HepG2 (cell line): ENCODE results near the gene VGF. TPM values are rescaled to one million over a fixed set of nuclear protein-coding genes. Genes with fewer than 3 reads are reported as not detected.

Source experiments
- ATF7-NPFF ChIP-seq: sonication (generic); formaldehyde crosslinking; IDR thresholded peaks from 2 replicates; pipeline ENCODE4 v1.8.1; 2023; ENCODE audit warnings: mild to moderate bottlenecking, low read depth, missing genetic modification reagents, moderate library complexity
- BCL6 ChIP-seq: IDR thresholded peaks from 2 replicates; pipeline ENCODE4 v1.6.1; 2016; ENCODE audit warnings: missing genetic modification reagents, missing compliant biosample characterization
- BORCS8-MEF2B ChIP-seq: sonication (generic); formaldehyde crosslinking; IDR thresholded peaks from 2 replicates; pipeline ENCODE4 v1.8.0; 2022; ENCODE audit warnings: mild to moderate bottlenecking, missing genetic modification reagents
- CREM ChIP-seq, 2 experiments: sonication (generic) in 1 of 2; formaldehyde crosslinking in 1 of 2; IDR thresholded peaks; 2 replicates each; pipeline versions ENCODE4 v1.4.0 to v1.6.1; 2016 to 2020; ENCODE audit warnings: antibody characterized with exemption in 1 of 2, mild to moderate bottlenecking in 1 of 2, missing genetic modification reagents in 1 of 2
- ELF1 ChIP-seq: sonication (generic); formaldehyde crosslinking; IDR thresholded peaks from 2 replicates; pipeline ENCODE4 v1.4.0; 2020; ENCODE audit warnings: missing genetic modification reagents
- KDM6A ChIP-seq: IDR thresholded peaks from 2 replicates; pipeline ENCODE4 v1.6.1; 2016; ENCODE audit warnings: low read depth
- POLR2AphosphoS2 ChIP-seq: IDR thresholded peaks from 2 replicates; pipeline ENCODE4 v1.6.1; 2011; ENCODE audit warnings: low read depth, low read length, improper control_type of control experiment
- RAD21 ChIP-seq: fragments of 450-650 bp; formaldehyde crosslinking; IDR thresholded peaks from 2 replicates; pipeline ENCODE4 v1.5.0; 2020; ENCODE audit warnings: mild to moderate bottlenecking
- RFX3 ChIP-seq: IDR thresholded peaks from 2 replicates; pipeline ENCODE4 v1.6.1; 2016; ENCODE audit warnings: missing biosample characterization, missing genetic modification reagents
- SNAI1 ChIP-seq: sonication (generic); formaldehyde crosslinking; IDR thresholded peaks from 2 replicates; pipeline ENCODE4 v1.5.0; 2020; ENCODE audit warnings: mild to moderate bottlenecking, missing genetic modification reagents, borderline replicate concordance
- YEATS2 ChIP-seq: sonication (generic); formaldehyde crosslinking; IDR thresholded peaks from 2 replicates; pipeline ENCODE4 v1.4.0; 2020; ENCODE audit warnings: missing genetic modification reagents, borderline replicate concordance
- YY1 ChIP-seq: IDR thresholded peaks from 2 replicates; pipeline ENCODE4 v1.6.1; 2011; ENCODE audit warnings: low read length, low read depth, moderate library complexity, mild to moderate bottlenecking; ENCODE audit not compliant: insufficient read depth, insufficient replicate concordance
- ZFYVE20 ChIP-seq: sonication (generic); formaldehyde crosslinking; IDR thresholded peaks from 2 replicates; pipeline ENCODE4 v1.8.0; 2023; ENCODE audit warnings: low read depth, mild to moderate bottlenecking, moderate library complexity, missing genetic modification reagents, borderline replicate concordance
- ZNF232 ChIP-seq: sonication (generic); formaldehyde crosslinking; IDR thresholded peaks from 2 replicates; pipeline ENCODE4 v1.4.0; 2020; ENCODE audit warnings: missing genetic modification reagents, borderline replicate concordance
- ZNF652 ChIP-seq: IDR thresholded peaks from 2 replicates; pipeline ENCODE4 v1.6.1; 2016; ENCODE audit warnings: low read depth, borderline replicate concordance
- ZNF747 ChIP-seq: sonication (generic); formaldehyde crosslinking; IDR thresholded peaks from 2 replicates; pipeline ENCODE4 v1.8.1; 2023; ENCODE audit warnings: missing genetic modification reagents, mild to moderate bottlenecking, borderline replicate concordance
- ZNF775 ChIP-seq: sonication (generic); formaldehyde crosslinking; IDR thresholded peaks from 2 replicates; pipeline ENCODE4 v1.4.0; 2020; ENCODE audit warnings: missing genetic modification reagents, mild to moderate bottlenecking, moderate library complexity, borderline replicate concordance
- ZSCAN21 ChIP-seq: sonication (generic); formaldehyde crosslinking; IDR thresholded peaks from 2 replicates; pipeline ENCODE4 v1.8.0; 2022; ENCODE audit warnings: mild to moderate bottlenecking, missing genetic modification reagents, moderate library complexity, borderline replicate concordance
- polyA plus RNA-seq, 8 experiments: library from polyadenylated mRNA; depleted of rRNA in 3 of 8; stranded (reverse) in 7 of 8; unstranded in 1 of 8; fragments of >200 nt; fragmentation: Illumina TruSeq in 4 of 8; extraction: Trizol in 4 of 8; gene quantifications; 2 replicates each; pipeline versions ENCODE4 v1.2.1 to v1.2.3, GENCODE V29; 2011 to 2016; ENCODE audit warnings: low read depth in 4 of 8, missing spikeins in 1 of 8, mixed read lengths in 1 of 8; ENCODE audit not compliant: insufficient read depth in 1 of 8
- total RNA-seq, 5 experiments: library from RNA; depleted of rRNA; stranded (reverse); fragments of >200 nt; fragmentation: Illumina TruSeq; extraction: Trizol; gene quantifications; 2 replicates each; pipeline ENCODE4 v1.2.3, GENCODE V29; 2016; ENCODE audit warnings: low read depth in 1 of 5
- TF ChIP-seq, protein P1 (sequence below): IDR thresholded peaks from 2 replicates; pipeline ENCODE4 v1.6.1; 2016
- TF ChIP-seq, protein P2 (sequence below): sonication (generic); IDR thresholded peaks from 2 replicates; pipeline ENCODE4 v1.6.1; 2016; ENCODE audit warnings: low read depth, borderline replicate concordance
- TF ChIP-seq, protein P3 (sequence below): sonication (generic); formaldehyde crosslinking; IDR thresholded peaks from 2 replicates; pipeline ENCODE4 v1.9.0; 2021; ENCODE audit warnings: missing genetic modification reagents, borderline replicate concordance
- TF ChIP-seq, protein P4 (sequence below): sonication (generic); formaldehyde crosslinking; IDR thresholded peaks from 2 replicates; pipeline ENCODE4 v1.4.0; 2020; ENCODE audit warnings: low read depth, missing genetic modification reagents

Gene VGF
- total and polyA plus RNA-seq, 2 of the 13 experiments (the other 11 are each of a cell fraction or from before 2014, with no cell fraction given), result 0.12 to 0.46 TPM

DNA sequence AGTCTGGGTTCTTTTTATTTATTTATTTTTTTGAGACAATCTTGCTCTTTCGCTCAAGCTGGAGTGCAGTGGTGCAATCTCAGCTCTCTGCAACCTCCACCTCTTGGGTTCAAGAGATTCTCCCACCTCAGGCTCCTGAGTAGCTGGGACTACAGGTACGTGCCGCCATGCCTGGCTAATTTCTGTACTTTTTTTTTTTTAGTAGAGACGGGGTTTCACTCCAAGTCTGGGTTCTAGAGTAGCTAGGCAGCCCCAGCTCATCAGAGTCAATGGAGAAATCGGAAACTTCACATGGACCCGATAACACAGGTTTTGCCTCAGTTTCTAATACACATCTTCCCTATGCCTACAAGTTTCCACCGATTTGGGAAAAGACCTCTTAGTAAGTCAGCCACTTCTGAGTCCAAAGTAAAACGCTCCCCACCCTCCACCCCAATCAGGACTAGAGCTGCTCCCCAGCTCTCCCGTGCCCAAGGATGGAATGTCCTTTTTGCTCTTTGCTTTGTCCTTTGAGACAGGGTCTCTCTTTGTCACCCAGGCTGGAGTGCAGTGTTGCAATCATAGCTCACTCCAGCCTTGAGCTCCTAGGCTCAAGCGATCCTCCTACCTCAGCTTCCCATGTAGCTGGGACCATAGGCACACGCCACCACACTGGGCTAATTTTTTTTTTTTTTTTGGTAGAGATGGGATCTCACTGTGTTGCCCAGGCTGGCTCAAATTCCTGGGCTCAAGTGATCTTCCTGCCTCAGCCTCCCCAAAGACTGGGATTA lies 42.3 kb downstream of the VGF start (continued):
- TF ChIP-seq ZSCAN21 (no peak; the same call in 1 of the 2 replicates), ZNF652 (no peak), BORCS8-MEF2B (no peak), POLR2AphosphoS2 (no peak), SNAI1 (no peak), CREM (IDR thresholded peaks at IDR 0.05) (no peak), CREM (CRISPR knock-in tag; IDR thresholded peaks at IDR 0.05) (no peak), ZNF775 (no peak), ZNF232 (no peak; the same call in 1 of the 2 replicates), KDM6A (no peak), RAD21 (no peak), ZFYVE20 (CRISPR knock-in tag) (no peak), ATF7-NPFF (CRISPR knock-in tag) (no peak), YY1 (no peak), BCL6 (CRISPR knock-in tag) (peak; percentile 74), ZNF747 (CRISPR knock-in tag) (0 out of 2 replicates have a peak, but pooled peaks have one; percentile 25), ELF1 (CRISPR knock-in tag) (no peak), RFX3 (CRISPR knock-in tag) (no peak), YEATS2 (CRISPR knock-in tag) (no peak)
- TF ChIP-seq, protein P1, sequence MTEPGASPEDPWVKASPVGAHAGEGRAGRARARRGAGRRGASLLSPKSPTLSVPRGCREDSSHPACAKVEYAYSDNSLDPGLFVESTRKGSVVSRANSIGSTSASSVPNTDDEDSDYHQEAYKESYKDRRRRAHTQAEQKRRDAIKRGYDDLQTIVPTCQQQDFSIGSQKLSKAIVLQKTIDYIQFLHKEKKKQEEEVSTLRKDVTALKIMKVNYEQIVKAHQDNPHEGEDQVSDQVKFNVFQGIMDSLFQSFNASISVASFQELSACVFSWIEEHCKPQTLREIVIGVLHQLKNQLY (CRISPR knock-in tag), result 0 out of 2 replicates have a peak, but pooled peaks have one; percentile 22
- TF ChIP-seq, protein P2, sequence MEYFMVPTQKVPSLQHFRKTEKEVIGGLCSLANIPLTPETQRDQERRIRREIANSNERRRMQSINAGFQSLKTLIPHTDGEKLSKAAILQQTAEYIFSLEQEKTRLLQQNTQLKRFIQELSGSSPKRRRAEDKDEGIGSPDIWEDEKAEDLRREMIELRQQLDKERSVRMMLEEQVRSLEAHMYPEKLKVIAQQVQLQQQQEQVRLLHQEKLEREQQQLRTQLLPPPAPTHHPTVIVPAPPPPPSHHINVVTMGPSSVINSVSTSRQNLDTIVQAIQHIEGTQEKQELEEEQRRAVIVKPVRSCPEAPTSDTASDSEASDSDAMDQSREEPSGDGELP, result 0 out of 2 replicates have a peak, but pooled peaks have one; percentile 8
- TF ChIP-seq, protein P3, sequence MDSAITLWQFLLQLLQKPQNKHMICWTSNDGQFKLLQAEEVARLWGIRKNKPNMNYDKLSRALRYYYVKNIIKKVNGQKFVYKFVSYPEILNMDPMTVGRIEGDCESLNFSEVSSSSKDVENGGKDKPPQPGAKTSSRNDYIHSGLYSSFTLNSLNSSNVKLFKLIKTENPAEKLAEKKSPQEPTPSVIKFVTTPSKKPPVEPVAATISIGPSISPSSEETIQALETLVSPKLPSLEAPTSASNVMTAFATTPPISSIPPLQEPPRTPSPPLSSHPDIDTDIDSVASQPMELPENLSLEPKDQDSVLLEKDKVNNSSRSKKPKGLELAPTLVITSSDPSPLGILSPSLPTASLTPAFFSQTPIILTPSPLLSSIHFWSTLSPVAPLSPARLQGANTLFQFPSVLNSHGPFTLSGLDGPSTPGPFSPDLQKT, result no peak
- TF ChIP-seq, protein P4, sequence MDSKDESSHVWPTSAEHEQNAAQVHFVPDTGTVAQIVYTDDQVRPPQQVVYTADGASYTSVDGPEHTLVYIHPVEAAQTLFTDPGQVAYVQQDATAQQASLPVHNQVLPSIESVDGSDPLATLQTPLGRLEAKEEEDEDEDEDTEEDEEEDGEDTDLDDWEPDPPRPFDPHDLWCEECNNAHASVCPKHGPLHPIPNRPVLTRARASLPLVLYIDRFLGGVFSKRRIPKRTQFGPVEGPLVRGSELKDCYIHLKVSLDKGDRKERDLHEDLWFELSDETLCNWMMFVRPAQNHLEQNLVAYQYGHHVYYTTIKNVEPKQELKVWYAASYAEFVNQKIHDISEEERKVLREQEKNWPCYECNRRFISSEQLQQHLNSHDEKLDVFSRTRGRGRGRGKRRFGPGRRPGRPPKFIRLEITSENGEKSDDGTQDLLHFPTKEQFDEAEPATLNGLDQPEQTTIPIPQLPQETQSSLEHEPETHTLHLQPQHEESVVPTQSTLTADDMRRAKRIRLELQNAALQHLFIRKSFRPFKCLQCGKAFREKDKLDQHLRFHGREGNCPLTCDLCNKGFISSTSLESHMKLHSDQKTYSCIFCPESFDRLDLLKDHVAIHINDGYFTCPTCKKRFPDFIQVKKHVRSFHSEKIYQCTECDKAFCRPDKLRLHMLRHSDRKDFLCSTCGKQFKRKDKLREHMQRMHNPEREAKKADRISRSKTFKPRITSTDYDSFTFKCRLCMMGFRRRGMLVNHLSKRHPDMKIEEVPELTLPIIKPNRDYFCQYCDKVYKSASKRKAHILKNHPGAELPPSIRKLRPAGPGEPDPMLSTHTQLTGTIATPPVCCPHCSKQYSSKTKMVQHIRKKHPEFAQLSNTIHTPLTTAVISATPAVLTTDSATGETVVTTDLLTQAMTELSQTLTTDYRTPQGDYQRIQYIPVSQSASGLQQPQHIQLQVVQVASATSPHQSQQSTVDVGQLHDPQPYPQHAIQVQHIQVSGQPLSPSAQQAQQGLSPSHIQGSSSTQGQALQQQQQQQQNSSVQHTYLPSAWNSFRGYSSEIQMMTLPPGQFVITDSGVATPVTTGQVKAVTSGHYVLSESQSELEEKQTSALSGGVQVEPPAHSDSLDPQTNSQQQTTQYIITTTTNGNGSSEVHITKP (CRISPR knock-in tag), result no peak
